Measurements from ENCODE around the gene PRRG2.

- no peak for TF ChIP-seq NFRKB (IDR thresholded peaks at IDR 0.05)
- TF ChIP-seq FOXA1 (IDR thresholded peaks at IDR 0.05): no peak
- no peak for TF ChIP-seq FOXM1 (IDR thresholded peaks at IDR 0.05; ENCODE audit: borderline replicate concordance)
- TF ChIP-seq SP1 (IDR thresholded peaks at IDR 0.05): no peak
- no peak for TF ChIP-seq BHLHE40 (IDR thresholded peaks at IDR 0.05; ENCODE audit: borderline replicate concordance)
- no peak for TF ChIP-seq ELF4 (IDR thresholded peaks at IDR 0.05)
- no peak for TF ChIP-seq TARDBP (IDR thresholded peaks at IDR 0.05)
- no peak for TF ChIP-seq HDGF (IDR thresholded peaks at IDR 0.05; ENCODE audit: borderline replicate concordance)
- TF ChIP-seq PKNOX1 (IDR thresholded peaks at IDR 0.05): no peak
- TF ChIP-seq L3MBTL2 (conservative IDR thresholded peaks at IDR 0.05): no peak
- no peak for TF ChIP-seq LEF1 (IDR thresholded peaks at IDR 0.05; ENCODE audit: borderline replicate concordance)
Measured at GRCh38 chr19:49601482-49602038, 20.4 kb downstream of the PRRG2 start.

All from HEK293T (cell line).